NCI-H128 (cell line): ENCODE results near the gene CP.

Source experiments
- DNase-seq: peaks from one replicate; lab custom pipeline; 2025; ENCODE audit not compliant: unreplicated experiment; lab: John Stamatoyannopoulos, UW

Gene CP

GRCh38 chr3:149128821-149129220 is 92.8 kb downstream of the CP start:
- DNase-seq = no peak

- no peak for DNase-seq
These were observed 98.7 kb downstream of the CP start for GRCh38 chr3:149122721-149123578.
